HEK293 (cell line): ENCODE data around the gene SELENOP.

Experiments used
- ATF2 ChIP-seq: fragments of 450-650 bp; formaldehyde crosslinking; IDR thresholded peaks from 2 replicates; pipeline ENCODE4 v1.5.1; 2016; ENCODE audit warnings: missing biosample characterization, missing genetic modification characterization, low read depth
- CTCF ChIP-seq: fragments of 450-650 bp; formaldehyde crosslinking; IDR thresholded peaks from 2 replicates; pipeline ENCODE4 v1.5.1; 2016; ENCODE audit warnings: missing biosample characterization, missing genetic modification characterization
- MYNN ChIP-seq: fragments of 450-650 bp; formaldehyde crosslinking; IDR thresholded peaks from 2 replicates; pipeline ENCODE4 v1.5.1; 2016; ENCODE audit warnings: missing biosample characterization, missing genetic modification characterization, borderline replicate concordance
- ZBTB1 ChIP-seq: fragments of 450-650 bp; formaldehyde crosslinking; IDR thresholded peaks from 2 replicates; pipeline ENCODE4 v1.5.1; 2016; ENCODE audit warnings: missing biosample characterization, missing genetic modification characterization
- ZNF155 ChIP-seq: fragments of 450-650 bp; formaldehyde crosslinking; IDR thresholded peaks from 2 replicates; pipeline ENCODE4 v1.5.1; 2016; ENCODE audit warnings: missing biosample characterization, missing genetic modification characterization
- ZNF23 ChIP-seq: fragments of 450-650 bp; formaldehyde crosslinking; IDR thresholded peaks from 2 replicates; pipeline ENCODE4 v1.5.1; 2016; ENCODE audit warnings: missing biosample characterization, missing genetic modification characterization, borderline replicate concordance
- ZNF585B ChIP-seq: fragments of 450-650 bp; formaldehyde crosslinking; IDR thresholded peaks from 2 replicates; pipeline ENCODE4 v1.5.1; 2016; ENCODE audit warnings: missing biosample characterization, missing genetic modification characterization

- no peak for TF ChIP-seq CTCF
- no peak for TF ChIP-seq ZNF155 (tag by site-specific recombination)
- TF ChIP-seq ZBTB1 (tag by site-specific recombination): no peak
- no peak for TF ChIP-seq ZNF585B (tag by site-specific recombination)
- TF ChIP-seq MYNN (tag by site-specific recombination): no peak
- TF ChIP-seq ATF2 (tag by site-specific recombination): no peak
- no peak for TF ChIP-seq ZNF23 (tag by site-specific recombination)
Observed at GRCh38 chr5:42808888-42809611, 2.6 kb downstream of the SELENOP start.
